DND-41 (cell line): ENCODE data around the gene CLUH.

Source experiments
- ATAC-seq: fragments of 200-7000 bp; cut with Tn5 transposase; 3 replicates; pipeline ENCODE4 v1.9.1; 2021; ENCODE audit warnings: low read depth; ENCODE audit not compliant: insufficient read depth
- DNase-seq: peaks from one replicate; pipeline ENCODE4 v3.0.0-alpha.2; 2020
- H2AFZ ChIP-seq: 2 replicates; pipeline ENCODE4 v1.6.0; 2012; ENCODE audit warnings: low read depth, low read length
- H3K27ac ChIP-seq: 2 replicates; pipeline ENCODE4 v1.5.1; 2012; ENCODE audit warnings: low read length, inconsistent platforms
- H3K27me3 ChIP-seq: fragments of 200-600 bp; sonication (generic); 2 replicates; pipeline ENCODE4 v1.6.0; 2012; ENCODE audit warnings: low read length, mild to moderate bottlenecking, inconsistent platforms; ENCODE audit not compliant: insufficient read depth, poor library complexity
- H3K36me3 ChIP-seq: 2 replicates; pipeline ENCODE4 v1.5.1; 2012; ENCODE audit warnings: low read length, inconsistent platforms; ENCODE audit not compliant: insufficient read depth
- H3K4me1 ChIP-seq: 2 replicates; pipeline ENCODE4 v1.5.1; 2012; ENCODE audit warnings: mild to moderate bottlenecking, low read length; ENCODE audit not compliant: insufficient read depth
- H3K4me2 ChIP-seq: 2 replicates; pipeline ENCODE4 v1.6.0; 2012; ENCODE audit warnings: mild to moderate bottlenecking, moderate library complexity, low read length, inconsistent platforms; ENCODE audit not compliant: insufficient read depth
- H3K4me3 ChIP-seq, 2 experiments: fragments of 200-600 bp in 1 of 2; shearing (Covaris generic) in 1 of 2; 2 replicates each; pipeline ENCODE4 v1.5.1; 2012 to 2016; ENCODE audit warnings: inconsistent platforms in 2 of 2, low read length in 2 of 2, mild to moderate bottlenecking in 2 of 2, low read depth in 1 of 2, moderate library complexity in 1 of 2
- H3K79me2 ChIP-seq: 2 replicates; pipeline ENCODE4 v1.6.0; 2012; ENCODE audit warnings: low read length, inconsistent platforms; ENCODE audit not compliant: insufficient read depth
- H3K9ac ChIP-seq: 2 replicates; pipeline ENCODE4 v1.6.0; 2012; ENCODE audit warnings: low read depth, mild to moderate bottlenecking, inconsistent platforms, low read length, moderate library complexity
- H3K9me3 ChIP-seq: 2 replicates; pipeline ENCODE4 v1.5.1; 2012; ENCODE audit warnings: low read length, moderate library complexity, mild to moderate bottlenecking, inconsistent platforms; ENCODE audit not compliant: insufficient read depth, severe bottlenecking
- H4K20me1 ChIP-seq: 2 replicates; pipeline ENCODE4 v1.6.0; 2012; ENCODE audit warnings: low read length; ENCODE audit not compliant: insufficient read depth
- CTCF ChIP-seq: IDR thresholded peaks from 2 replicates; pipeline ENCODE4 v1.5.1; 2012; ENCODE audit warnings: borderline replicate concordance, low read length, moderate library complexity, mild to moderate bottlenecking; ENCODE audit not compliant: poor library complexity, severe bottlenecking; ENCODE audit errors: extremely low read depth
- EZH2 ChIP-seq: IDR thresholded peaks from 3 replicates; pipeline ENCODE4 v1.6.1; 2012; ENCODE audit warnings: borderline replicate concordance, low read depth, mild to moderate bottlenecking, moderate library complexity, low read length, inconsistent platforms; ENCODE audit not compliant: severe bottlenecking

CLUH gene

GRCh38 chr17:2751491-2751890, 39.9 kb upstream of the CLUH start:
- no peak overlapping the region for H3K9ac ChIP-seq
- no peak overlapping the region for H3K4me2 ChIP-seq
- no peak overlapping the region for H2AFZ ChIP-seq
- no peaks in the 10 kb centered on the region for H3K9me3 ChIP-seq
- peaks cover 12% of the 10 kb centered on the region; the same call in 1 of the 2 replicates for H4K20me1 ChIP-seq
- no peak overlapping the region for H3K4me3 ChIP-seq
- TF ChIP-seq EZH2 (no peak), CTCF (no peak)
- H3K27me3 ChIP-seq = no peaks in the 10 kb centered on the region
- peaks cover 3% of the 10 kb centered on the region; the same call in 1 of the 2 replicates for H3K4me1 ChIP-seq
- no peaks in the 10 kb centered on the region for H3K79me2 ChIP-seq
- H3K27ac ChIP-seq = no peak overlapping the region
- H3K36me3 ChIP-seq = no peaks in the 10 kb centered on the region
- DNase-seq = no peak
- ATAC-seq = no peak

DNA sequence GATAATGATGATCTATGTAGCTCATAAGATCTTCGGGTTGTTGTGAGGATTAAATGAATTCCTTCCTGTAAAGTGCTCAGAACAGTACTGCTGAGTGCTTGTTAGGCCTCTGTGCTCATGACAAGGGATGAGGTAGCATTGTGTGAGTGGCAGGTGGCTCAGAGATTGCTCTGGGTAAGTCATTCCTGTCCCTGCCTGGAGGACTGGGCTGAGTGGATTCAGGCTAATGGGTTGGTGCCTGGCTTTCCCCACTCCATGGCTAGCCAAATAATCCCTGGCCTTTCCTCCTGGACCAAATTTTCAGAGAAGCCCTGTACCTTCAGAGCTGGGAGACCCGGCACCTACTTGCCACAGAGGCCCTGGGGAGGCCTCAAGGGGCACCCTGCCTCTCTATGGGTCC, 39.2 kb upstream of the CLUH start:
- ATAC-seq = no peak
- Histone ChIP-seq H3K4me3 (no peak overlapping the region), H3K36me3 (no peaks in the 10 kb centered on the region), H3K9ac (no peak overlapping the region), H2AFZ (no peak overlapping the region), H3K79me2 (no peaks in the 10 kb centered on the region), H3K4me2 (no peak overlapping the region), H3K4me1 (peaks cover 3% of the 10 kb centered on the region; the same call in 1 of the 2 replicates), H3K9me3 (no peaks in the 10 kb centered on the region), H4K20me1 (peaks cover 12% of the 10 kb centered on the region; the same call in 1 of the 2 replicates), H3K27me3 (no peaks in the 10 kb centered on the region), H3K27ac (no peak overlapping the region)
- DNase-seq = no peak
- TF ChIP-seq EZH2 (no peak), CTCF (no peak)

- Histone ChIP-seq H4K20me1 (peaks cover 15% of the 10 kb centered on the region; the same call in 1 of the 2 replicates), H3K4me3 (no peak overlapping the region), H3K9ac (no peak overlapping the region), H3K9me3 (no peaks in the 10 kb centered on the region), H3K4me1 (peaks cover 3% of the 10 kb centered on the region; the same call in 1 of the 2 replicates), H3K4me2 (peak overlapping the region; percentile 58), H3K27me3 (no peaks in the 10 kb centered on the region), H3K36me3 (no peaks in the 10 kb centered on the region), H3K79me2 (no peaks in the 10 kb centered on the region), H2AFZ (no peak overlapping the region), H3K27ac (no peak overlapping the region)
- peak; percentile 82 for DNase-seq
- peak; percentile 99 for ATAC-seq
- TF ChIP-seq EZH2 = no peak
- no peak for TF ChIP-seq CTCF
Measured at GRCh38 chr17:2749784-2750181, 38.2 kb upstream of the CLUH start.
